Pancreas (tissue), 10 donors: ENCODE results near the gene SOX4. TPM values are rescaled to one million over a fixed set of nuclear protein-coding genes. Genes with fewer than 3 reads are reported as not detected.
A peak's percentile ranks its signal among the peaks of the same experiment; 100 is the strongest.

Experiments
- ATAC-seq, 4 donors: fragments of 200-7000 bp; cut with Tn5 transposase; one replicate each; pipeline versions ENCODE4 v1.8.0 to v1.9.1; 2020; ENCODE audit warnings: mild to moderate bottlenecking in 4 of 4, moderate library complexity in 4 of 4
- DNase-seq, 6 donors: peaks; one replicate each; pipeline ENCODE4 v3.0.0-alpha.2; 2020
- FAIRE-seq: peaks from 2 replicates; lab custom pipeline; 2012; peaks lifted over from hg19 to GRCh38; lab: Jason Lieb, UNC
- H3K27ac ChIP-seq, 4 donors: fragments of 200-600 bp; sonication (generic); 1 replicate in 3 of 4; 2 replicates in 1 of 4; pipeline versions ENCODE4 v1.5.0 to v1.8.0; 2020
- H3K27me3 ChIP-seq, 4 donors: fragments of 200-600 bp; one replicate each; pipeline ENCODE4 v1.8.0; 2021
- H3K36me3 ChIP-seq, 3 donors: fragments of 200-600 bp; sonication (generic) in 1 of 3; one replicate each; pipeline versions ENCODE4 v1.5.0 to v1.8.0; 2020 to 2021
- H3K4me1 ChIP-seq, 3 donors: fragments of 200-600 bp; one replicate each; pipeline ENCODE4 v1.8.0; 2021
- H3K4me3 ChIP-seq, 4 donors: fragments of 200-600 bp; sonication (generic) in 2 of 4; one replicate each; pipeline versions ENCODE4 v1.5.0 to v1.8.0; 2020 to 2021
- H3K9me3 ChIP-seq, 4 donors: fragments of 200-600 bp; one replicate each; pipeline ENCODE4 v1.8.0; 2021
- WGBS, 2 donors: extraction: QIAGEN DNeasy Blood & Tissue Kit; methylation state at CpG; one replicate each; pipeline ENCODE4 v1.1.7; 2013; 5-methylcytosine and 5-hydroxymethylcytosine counted together
- intact Hi-C, 3 donors: fragments of 100-400 bp; cut with DNase I; formaldehyde crosslinking; loops; one replicate each; pipeline versions ENCODE4 v1.11.1 to v1.14.2; 2022
- polyA plus RNA-seq, 2 donors: library from polyadenylated mRNA; stranded (reverse); fragments of 200-250 nt; gene quantifications; one replicate each; pipeline ENCODE4 v1.2.3, GENCODE V29; 2013
- total RNA-seq, 6 donors: library from RNA; stranded (reverse); fragmentation: NEBNext Ultra II Directional in 4 of 6; extraction: Animal tissue kit (Norgen Biotek cat#: 25700) in 4 of 6; gene quantifications; one replicate each; pipeline versions ENCODE4 v1.2.1 to v1.2.4, GENCODE V29; 2021 to 2023
- TF ChIP-seq, protein P1 (sequence below), 4 donors: fragments of 200-600 bp; sonication (generic) in 3 of 4; IDR thresholded peaks; one replicate each; pipeline versions ENCODE4 v1.5.0 to v1.8.0; 2021; ENCODE audit warnings: antibody characterized with exemption in 4 of 4
- donor health status: healthy with polysubstance abuse.
- donor health status: DM: no; HTN: no; CAD: no; lungs with moderate emphysema.
- donor health status: DM: no; HTN: no; CAD: no.
- donor health status: control.
- donor health status: control.
- donor health status: Bipolar disorder and iron deficiency.
- donor health status: DM: yes; HTN: yes; CAD: no.
- donor health status: DM: no; HTN: no; CAD: no.
- donor health status: DM: no; HTN: no; CAD: no.
- donor health status: DM: yes; HTN: yes; CAD: no.

The SOX4 gene
- total and polyA plus RNA-seq, 8 donors, result 4.7 to 61.9 (median 10.9) TPM

DNA sequence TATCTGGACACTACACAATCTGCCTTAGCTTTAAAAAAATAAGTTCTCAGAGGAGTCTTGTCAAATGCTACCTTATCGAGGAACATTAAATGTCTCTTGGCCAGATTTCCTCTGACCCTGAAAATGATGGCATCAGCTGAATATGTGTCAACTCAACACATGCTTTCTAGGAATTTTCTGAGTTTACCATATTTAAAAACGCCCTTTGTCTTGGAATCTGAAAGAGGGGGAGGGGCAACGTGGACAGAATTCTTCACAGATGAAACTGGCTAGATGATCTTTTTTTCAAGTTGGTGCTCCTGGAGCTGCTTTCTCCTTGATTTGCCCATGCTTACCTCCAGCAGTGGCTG, 5.1 kb downstream of the SOX4 start:
- Histone ChIP-seq H3K27ac (no peak overlapping the region), H3K4me3 (peak overlapping the region in 3 of 4 donors; percentile 66 to 74 (median 74)), H3K9me3 (no peaks in the 10 kb centered on the region), H3K27me3 (no peaks in the 10 kb centered on the region), H3K4me1 (peaks cover 4 to 10% (median 5%) of the 10 kb centered on the region in 3 donors), H3K36me3 (no peaks in the 10 kb centered on the region)
- ATAC-seq (no peak), FAIRE-seq (no peak), DNase-seq (no peak)
- WGBS, 2 donors, result 26% methylated on average over 3 of the region's 3 CpGs
- intact Hi-C loops, result no loop called here
- TF ChIP-seq, protein P1, sequence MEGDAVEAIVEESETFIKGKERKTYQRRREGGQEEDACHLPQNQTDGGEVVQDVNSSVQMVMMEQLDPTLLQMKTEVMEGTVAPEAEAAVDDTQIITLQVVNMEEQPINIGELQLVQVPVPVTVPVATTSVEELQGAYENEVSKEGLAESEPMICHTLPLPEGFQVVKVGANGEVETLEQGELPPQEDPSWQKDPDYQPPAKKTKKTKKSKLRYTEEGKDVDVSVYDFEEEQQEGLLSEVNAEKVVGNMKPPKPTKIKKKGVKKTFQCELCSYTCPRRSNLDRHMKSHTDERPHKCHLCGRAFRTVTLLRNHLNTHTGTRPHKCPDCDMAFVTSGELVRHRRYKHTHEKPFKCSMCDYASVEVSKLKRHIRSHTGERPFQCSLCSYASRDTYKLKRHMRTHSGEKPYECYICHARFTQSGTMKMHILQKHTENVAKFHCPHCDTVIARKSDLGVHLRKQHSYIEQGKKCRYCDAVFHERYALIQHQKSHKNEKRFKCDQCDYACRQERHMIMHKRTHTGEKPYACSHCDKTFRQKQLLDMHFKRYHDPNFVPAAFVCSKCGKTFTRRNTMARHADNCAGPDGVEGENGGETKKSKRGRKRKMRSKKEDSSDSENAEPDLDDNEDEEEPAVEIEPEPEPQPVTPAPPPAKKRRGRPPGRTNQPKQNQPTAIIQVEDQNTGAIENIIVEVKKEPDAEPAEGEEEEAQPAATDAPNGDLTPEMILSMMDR (IDR thresholded peaks at IDR 0.05), result no peak

DNA sequence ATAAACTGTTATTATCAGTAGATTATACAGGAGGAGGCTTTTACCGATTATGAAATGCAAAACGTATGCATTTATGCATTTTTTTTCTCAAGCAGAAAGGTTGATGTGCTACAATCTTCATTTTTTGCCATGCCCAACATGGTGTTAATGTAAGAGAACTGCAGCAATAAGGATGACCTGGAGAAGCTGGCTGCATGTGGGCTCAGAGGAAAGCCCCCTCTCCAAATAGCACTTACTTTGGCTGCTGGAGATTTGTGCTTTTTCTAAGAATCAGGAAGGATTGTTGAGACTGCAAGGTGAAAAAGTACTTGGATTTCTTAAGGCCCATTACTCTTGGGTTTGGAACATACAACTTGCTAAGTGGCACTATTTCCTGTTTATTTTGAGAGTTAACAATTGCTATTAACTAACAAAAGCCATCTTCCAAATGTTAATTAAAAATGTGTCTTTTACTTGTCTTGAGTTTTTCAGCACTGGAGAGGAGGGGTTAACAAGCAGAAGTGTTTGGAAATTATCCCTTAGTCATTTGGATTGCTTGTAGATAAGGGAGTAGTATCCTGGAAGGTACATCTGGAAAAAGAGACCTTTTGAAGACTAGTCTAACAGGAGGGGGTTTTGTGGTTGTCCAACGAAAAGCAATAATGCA, 5.6 kb downstream of the SOX4 start:
- Histone ChIP-seq H3K27ac (no peak overlapping the region), H3K27me3 (no peaks in the 10 kb centered on the region), H3K4me1 (peaks cover 4 to 10% (median 5%) of the 10 kb centered on the region in 3 donors), H3K4me3 (no peak overlapping the region), H3K36me3 (no peaks in the 10 kb centered on the region), H3K9me3 (no peaks in the 10 kb centered on the region)
- TF ChIP-seq, protein P1 (IDR thresholded peaks at IDR 0.05), result no peak
- FAIRE-seq, result no peak
- no peak for DNase-seq
- 45 to 56% methylated on average over 3 of the region's 3 CpGs for WGBS, 2 donors
- intact Hi-C loops, result no loop called here
- ATAC-seq, result no peak

DNA sequence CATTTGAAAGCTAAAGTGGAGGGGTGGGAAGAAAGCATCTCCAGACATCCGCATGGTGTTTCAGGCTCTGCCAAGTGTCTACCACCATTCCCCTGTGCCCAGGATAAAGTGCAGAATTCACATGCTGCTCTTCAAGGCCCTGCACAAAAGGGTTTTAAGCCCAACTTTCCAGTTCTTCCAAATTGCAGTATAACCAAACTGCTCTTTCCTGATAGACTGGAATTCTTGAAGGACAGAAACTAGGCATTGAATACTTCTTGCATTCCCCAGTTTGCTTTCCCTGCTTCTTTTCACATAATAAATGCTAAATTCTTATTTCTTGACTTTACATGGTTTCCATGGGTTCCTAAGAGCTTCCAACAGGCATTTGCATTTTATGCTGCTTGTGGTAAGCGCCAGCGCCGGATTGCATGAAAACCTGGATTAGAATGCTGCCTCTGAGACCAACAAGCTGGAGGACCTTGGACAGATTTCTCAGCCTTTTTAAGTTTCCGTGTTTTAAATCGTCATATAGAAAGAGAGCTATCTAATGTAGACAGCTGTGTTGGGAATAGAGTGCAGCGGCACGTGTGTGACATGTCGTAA, 7.9 kb downstream of the SOX4 start:
- Histone ChIP-seq H3K36me3 (no peaks in the 10 kb centered on the region), H3K4me1 (peaks cover 4 to 10% (median 5%) of the 10 kb centered on the region in 3 donors), H3K4me3 (no peak overlapping the region), H3K27me3 (no peaks in the 10 kb centered on the region), H3K27ac (no peak overlapping the region), H3K9me3 (no peaks in the 10 kb centered on the region)
- intact Hi-C loops, result no loop called here
- WGBS, 2 donors, result 94 to 96% methylated on average over 9 of the region's 9 CpGs
- FAIRE-seq (no peak), ATAC-seq (no peak), DNase-seq (no peak)
- TF ChIP-seq, protein P1 (IDR thresholded peaks at IDR 0.05), result no peak

DNA sequence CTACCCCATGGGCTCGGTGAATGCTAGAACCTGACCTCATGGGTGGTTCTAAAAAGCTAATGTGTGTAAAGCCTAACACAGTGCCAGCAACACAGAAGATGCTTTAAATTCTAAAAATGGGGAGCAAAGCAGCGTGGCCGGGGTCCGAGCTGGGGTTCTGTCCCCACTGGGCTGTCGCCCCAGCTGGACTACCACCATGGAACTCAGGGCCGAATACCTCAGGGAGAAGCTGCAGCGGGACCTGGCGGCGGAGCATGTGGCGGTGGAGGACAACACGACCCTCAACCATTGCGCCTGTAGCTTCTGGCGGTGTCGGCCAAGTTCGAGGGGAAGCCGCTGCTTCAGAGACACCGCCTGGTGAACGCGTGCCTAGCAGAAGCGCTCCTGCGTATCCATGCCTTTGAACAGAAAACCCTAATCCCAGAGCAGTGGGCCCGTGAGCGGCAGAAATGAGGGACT, 8.4 kb downstream of the SOX4 start:
- Histone ChIP-seq H3K36me3 (no peaks in the 10 kb centered on the region), H3K27ac (no peak overlapping the region), H3K4me1 (peaks cover 4 to 10% (median 5%) of the 10 kb centered on the region in 3 donors), H3K9me3 (no peaks in the 10 kb centered on the region), H3K4me3 (no peak overlapping the region), H3K27me3 (no peaks in the 10 kb centered on the region)
- no peak for ATAC-seq
- TF ChIP-seq, protein P1 (IDR thresholded peaks at IDR 0.05), result no peak
- 98% methylated on average over 23 of the region's 23 CpGs for WGBS, 2 donors
- intact Hi-C loops, result no loop called here
- no peak for FAIRE-seq
- DNase-seq, result peak in 2 of 6 donors; percentile 20 to 54
